Hematopoietic multipotent progenitor cell (in vitro differentiated cells): Measurements from ENCODE around the gene TAX1BP1. TPM values are rescaled to one million over a fixed set of nuclear protein-coding genes. Genes with fewer than 3 reads are reported as not detected.

Experiments used
- DNase-seq, 3 donors: peaks; one replicate each; pipeline ENCODE4 v3.0.0-alpha.2; 2011 to 2015; ENCODE audit warnings: low read depth in 2 of 3, low spot score in 2 of 3
- total RNA-seq: library from RNA; depleted of rRNA; stranded (reverse); fragments of >200 nt; gene quantifications from one replicate; pipeline ENCODE4 v1.2.3, GENCODE V29; 2012

The TAX1BP1 gene
- total RNA-seq, 1 donor: 52.5 TPM

- DNase-seq: no peak
These were observed 37.7 kb downstream of the TAX1BP1 start for GRCh38 chr7:27777662-27778061.

- no peak for DNase-seq
These were observed 39.9 kb downstream of the TAX1BP1 start for GRCh38 chr7:27779873-27780272.

DNA sequence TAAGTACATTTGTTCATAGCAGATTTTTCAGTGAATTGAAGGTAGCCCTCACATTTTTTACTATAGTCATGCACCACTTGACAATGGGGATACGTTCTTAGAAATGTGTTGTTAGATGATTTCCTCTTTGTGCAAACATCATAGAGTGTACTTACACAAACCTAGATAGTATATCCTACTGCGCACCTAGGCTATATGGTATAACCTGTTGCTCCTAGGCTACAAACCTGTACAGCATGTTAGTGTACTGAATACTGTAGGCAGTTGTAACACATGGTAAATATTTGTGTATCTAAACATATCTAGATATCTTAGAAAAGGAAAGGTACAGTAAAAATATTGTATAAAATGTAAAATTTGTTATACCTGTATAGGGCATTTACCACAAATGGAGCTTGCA, 41.2 kb downstream of the TAX1BP1 start:
- DNase-seq: no peak

DNA sequence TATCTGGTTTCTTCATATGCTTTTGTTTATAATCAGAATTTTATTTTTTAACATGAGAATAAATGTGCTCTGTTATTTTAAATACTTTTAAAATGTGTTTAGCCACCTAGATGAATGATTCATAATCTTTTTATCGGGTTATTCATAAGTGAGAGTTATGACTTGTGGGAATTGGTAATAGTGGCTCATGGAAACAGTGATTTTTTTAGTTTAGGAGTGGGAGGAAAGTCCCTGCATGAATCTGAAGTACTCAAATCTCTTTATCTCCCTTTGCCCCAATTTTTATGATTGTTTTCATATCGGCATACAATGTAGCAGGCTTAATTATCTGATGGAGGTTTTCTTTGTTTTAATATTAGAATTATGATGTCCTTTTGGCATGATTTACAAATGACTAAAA, 42.9 kb downstream of the TAX1BP1 start:
- DNase-seq: no peak

- DNase-seq: peak; percentile 22 to 82 (median 66)
These were observed 44.6 kb downstream of the TAX1BP1 start for GRCh38 chr7:27784399-27785053.

DNA sequence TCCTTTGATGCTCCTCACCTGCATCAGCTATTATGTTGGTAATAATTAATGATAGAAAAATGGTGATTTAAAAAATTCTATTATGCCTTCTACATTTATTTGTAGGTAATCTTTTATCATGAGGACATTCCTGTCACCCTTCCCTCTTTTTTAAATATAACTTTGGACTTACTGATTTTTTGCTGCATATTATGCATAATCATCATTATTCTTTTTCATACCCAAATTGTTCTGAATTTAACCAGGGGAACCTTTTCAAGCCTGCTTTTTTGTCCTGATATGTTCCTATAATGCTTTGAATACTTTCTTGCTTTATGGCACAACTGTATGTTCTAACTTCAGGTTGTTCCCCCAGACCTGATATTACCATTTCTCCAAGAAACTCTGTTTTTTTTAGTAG, 48.5 kb downstream of the TAX1BP1 start:
- DNase-seq: no peak

- DNase-seq: no peak
These were observed 53.8 kb downstream of the TAX1BP1 start for GRCh38 chr7:27793780-27794179.

DNA sequence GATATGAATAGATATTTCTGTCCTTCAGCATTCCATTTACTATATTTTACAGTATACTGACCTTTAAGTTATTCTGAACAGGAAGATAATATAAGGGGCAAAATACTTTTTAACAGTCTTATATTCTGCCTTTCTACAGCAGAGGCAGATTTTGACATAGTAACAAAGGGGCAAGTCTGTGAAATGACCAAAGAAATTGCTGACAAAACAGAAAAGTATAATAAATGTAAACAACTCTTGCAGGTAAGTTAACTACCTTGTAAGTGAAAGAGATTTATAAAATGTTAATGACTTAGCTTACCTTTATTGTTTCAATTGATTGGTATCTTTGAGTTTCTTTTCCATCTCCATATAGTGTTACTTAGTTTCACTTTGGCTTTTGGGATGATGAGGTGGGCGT, 56.0 kb downstream of the TAX1BP1 start:
- DNase-seq: no peak

GRCh38 chr7:27799212-27799611, 59.2 kb downstream of the TAX1BP1 start:
- DNase-seq: no peak

DNA sequence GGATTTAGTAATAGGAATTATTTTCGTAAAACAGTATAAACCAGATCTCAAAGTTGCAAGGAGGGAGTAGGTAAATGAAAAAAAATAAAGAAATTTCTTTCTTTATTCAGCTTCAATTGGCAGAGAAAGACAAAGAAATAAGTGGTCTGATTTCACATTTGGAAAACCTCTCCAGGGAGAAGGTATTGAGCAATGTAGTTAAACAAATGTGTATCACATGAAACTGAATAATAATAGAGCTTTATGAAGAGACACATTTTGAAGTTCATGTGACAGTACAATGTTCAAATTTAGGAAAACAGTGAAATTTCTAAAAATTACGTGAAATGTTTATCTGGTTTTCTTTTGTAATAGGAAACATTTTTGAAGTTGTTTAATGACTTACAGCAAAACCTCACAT, 63.0 kb downstream of the TAX1BP1 start:
- DNase-seq: no peak

- no peak for DNase-seq
These were observed 64.2 kb downstream of the TAX1BP1 start for GRCh38 chr7:27804139-27804538.

DNA sequence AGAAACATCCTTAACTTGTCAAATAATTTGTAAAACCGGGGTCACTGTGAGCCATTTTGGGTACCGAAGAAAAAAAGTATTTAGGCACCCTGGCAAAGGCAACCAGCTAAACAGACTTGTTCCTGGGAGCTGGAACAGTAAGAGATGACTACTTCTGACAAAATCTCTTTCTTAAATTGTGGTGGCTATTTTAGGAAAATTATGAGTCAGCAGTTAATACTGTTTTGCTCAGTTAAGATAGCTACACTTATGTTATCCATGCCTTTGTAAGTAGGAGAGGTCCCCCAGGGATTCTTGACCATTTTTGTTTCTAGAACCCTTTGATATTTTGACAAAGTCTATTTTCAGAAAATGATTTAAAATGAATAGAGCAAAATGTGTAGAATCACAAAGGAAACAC, 68.7 kb downstream of the TAX1BP1 start:
- DNase-seq: no peak

- no peak for DNase-seq
These were observed 70.2 kb downstream of the TAX1BP1 start for GRCh38 chr7:27810186-27810585.

- DNase-seq: no peak
These were observed 72.7 kb downstream of the TAX1BP1 start for GRCh38 chr7:27812706-27813105.

GRCh38 chr7:27822245-27822644, 82.3 kb downstream of the TAX1BP1 start:
- DNase-seq: no peak

- no peak for DNase-seq
These were observed 85.9 kb downstream of the TAX1BP1 start for GRCh38 chr7:27825891-27826290.

GRCh38 chr7:27826357-27826756, 86.4 kb downstream of the TAX1BP1 start:
- no peak for DNase-seq

GRCh38 chr7:27834179-27834921, 94.4 kb downstream of the TAX1BP1 start:
- DNase-seq: no peak

GRCh38 chr7:27835376-27835775, 95.4 kb downstream of the TAX1BP1 start:
- DNase-seq: no peak

GRCh38 chr7:27836536-27836935, 96.6 kb downstream of the TAX1BP1 start:
- DNase-seq: no peak

DNA sequence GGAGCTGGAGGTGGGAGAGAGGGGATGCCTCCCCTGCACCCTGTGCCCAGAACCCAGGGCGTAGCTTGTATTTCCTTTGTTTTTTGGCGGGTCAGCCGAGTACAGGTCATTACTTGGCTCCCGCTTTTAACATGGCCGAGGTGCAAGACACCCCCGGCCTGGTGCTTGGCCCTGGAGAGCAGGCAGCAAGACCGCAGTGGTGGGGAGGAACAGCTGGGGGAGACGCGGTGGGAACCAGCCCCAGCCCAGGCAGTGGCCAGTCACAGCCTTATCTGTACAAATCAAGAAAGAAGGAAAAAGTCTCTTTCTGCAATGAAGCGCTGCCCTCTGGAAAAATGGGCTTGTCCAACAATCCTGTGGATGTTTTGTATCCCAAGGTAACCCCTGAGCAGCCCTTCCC, 99.1 kb downstream of the TAX1BP1 start:
- DNase-seq: no peak

- peak in 1 of 3 donors; percentile 7 for DNase-seq
These were observed 100.4 kb downstream of the TAX1BP1 start for GRCh38 chr7:27840313-27840712.
